SK-N-DZ (cell line): ENCODE measurements around the gene XIAP. TPM values are rescaled to one million over a fixed set of nuclear protein-coding genes. Genes with fewer than 3 reads are reported as not detected.
"Not testable (repeated sequence)": the region's sequence is repeated elsewhere in the genome, so short reads cannot be mapped to it uniquely, and the experiment has no call there.

ENCODE experiments used
- DNase-seq: peaks from one replicate; pipeline ENCODE4 v3.0.0-alpha.2; 2015; ENCODE audit warnings: low spot score
- polyA plus RNA-seq, 2 experiments: library from polyadenylated mRNA; depleted of rRNA; stranded (reverse); fragments of >200 nt; gene quantifications; 2 replicates each; pipeline ENCODE4 v1.2.3, GENCODE V29; 2014

XIAP gene
- polyA plus RNA-seq (2014; cell fraction: cytosol; rRNA removed): 8.9 and 10.3 TPM in 2 replicates
- 4.5 and 4.6 TPM in 2 replicates for polyA plus RNA-seq (2014; cell fraction: nucleus; rRNA removed)

GRCh38 chrX:123859846-123860838 lies at the start of gene XIAP:
XIAP (plus strand) TSS chrX:123860053; CDS start chrX:123885663, 25,610 bp downstream.
- peak; percentile 80 for DNase-seq

GRCh38 chrX:123814343-123814742 lies 45.5 kb upstream of the XIAP start:
- DNase-seq: no peak

GRCh38 chrX:123814934-123815394 lies 44.9 kb upstream of the XIAP start:
- DNase-seq: peak; percentile 11

- no peak for DNase-seq
Measured at GRCh38 chrX:123817288-123817894, 42.5 kb upstream of the XIAP start.

GRCh38 chrX:123818243-123818642 lies 41.6 kb upstream of the XIAP start:
- no peak for DNase-seq

DNA sequence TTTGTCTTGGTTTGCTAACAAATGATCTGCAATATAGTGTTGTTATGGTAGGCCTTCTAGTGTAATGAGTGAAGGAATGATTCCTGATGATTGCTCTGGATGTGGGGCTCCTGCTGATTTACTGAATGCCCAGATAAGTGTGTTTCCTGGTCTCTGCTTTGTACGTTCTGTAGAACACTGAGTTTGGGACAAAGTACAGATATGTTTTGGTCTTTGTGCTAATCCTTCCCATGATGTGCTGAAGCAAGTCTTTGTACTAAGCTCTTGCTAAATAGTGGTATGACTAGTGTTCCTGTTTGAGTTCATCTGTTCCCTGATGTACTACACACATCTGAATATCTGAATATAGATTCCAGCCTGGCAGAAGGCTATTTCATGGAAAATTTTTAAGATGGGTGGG lies 36.9 kb upstream of the XIAP start:
- DNase-seq: no peak

DNA sequence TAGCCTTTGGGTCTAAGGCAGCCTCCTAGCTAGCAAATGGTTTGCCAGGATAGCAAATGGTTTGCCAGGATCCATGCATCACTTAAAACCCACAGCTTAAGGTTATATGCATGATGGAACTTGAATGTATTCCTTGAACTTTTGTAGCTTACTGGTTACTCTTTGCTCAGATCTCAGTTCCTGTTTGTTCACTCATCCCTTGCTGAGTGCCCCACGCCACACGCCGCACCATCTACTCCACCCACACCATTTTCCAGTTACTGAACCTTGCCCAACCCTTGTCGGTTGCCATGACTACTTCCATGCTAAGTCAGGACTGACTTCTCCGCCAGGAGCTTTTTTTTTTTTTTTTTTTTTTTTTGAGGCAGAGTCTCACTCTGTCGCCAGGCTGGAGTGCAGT lies 29.5 kb upstream of the XIAP start:
- no peak for DNase-seq

- peak; percentile 49 for DNase-seq
Measured at GRCh38 chrX:123833387-123833786, 26.5 kb upstream of the XIAP start.

DNA sequence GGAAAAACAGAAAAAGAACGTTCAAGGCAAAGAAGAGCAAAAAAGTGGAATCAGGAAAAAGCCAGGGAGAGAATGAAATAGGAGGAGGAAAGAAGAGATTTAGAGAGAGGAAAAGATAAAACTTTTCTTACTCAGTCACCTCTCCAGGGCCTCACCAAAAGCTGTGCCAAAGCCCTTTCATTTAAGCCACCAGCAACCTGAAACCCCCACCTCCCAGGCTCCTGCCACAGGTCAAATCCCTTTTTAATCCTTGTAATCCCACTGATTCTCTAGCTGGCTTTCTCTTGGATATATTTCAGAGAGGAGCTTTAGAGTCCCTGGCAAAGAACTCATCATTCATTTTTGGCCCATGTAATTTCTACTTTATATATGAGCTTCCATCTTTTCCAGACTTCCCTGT lies 25.7 kb upstream of the XIAP start:
- no peak for DNase-seq

GRCh38 chrX:123835661-123836371 lies 24.0 kb upstream of the XIAP start:
- no peak for DNase-seq

- DNase-seq: not testable (repeated sequence)
Measured at GRCh38 chrX:123845129-123845528, 14.7 kb upstream of the XIAP start.

- no peak for DNase-seq
Measured at GRCh38 chrX:123846577-123847038, 13.2 kb upstream of the XIAP start.

DNA sequence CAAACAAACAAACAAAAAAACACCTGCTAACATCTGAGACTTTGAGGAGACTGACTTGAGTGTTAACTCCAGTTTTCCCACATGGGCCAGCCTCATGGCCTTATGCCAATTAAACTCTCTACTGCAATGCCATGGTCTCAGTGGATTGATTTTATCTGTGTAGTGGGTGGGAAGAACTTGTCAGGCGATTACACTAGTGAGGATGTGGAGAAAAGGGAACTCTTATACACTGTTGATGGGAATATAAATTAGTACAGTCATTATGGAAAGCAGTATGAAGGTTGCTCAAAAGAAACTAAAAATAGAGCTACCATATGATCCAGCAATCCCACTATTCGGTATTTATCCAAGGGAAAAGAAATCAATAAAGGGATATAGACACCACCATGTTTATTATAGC lies 12.8 kb upstream of the XIAP start:
- no peak for DNase-seq

DNA sequence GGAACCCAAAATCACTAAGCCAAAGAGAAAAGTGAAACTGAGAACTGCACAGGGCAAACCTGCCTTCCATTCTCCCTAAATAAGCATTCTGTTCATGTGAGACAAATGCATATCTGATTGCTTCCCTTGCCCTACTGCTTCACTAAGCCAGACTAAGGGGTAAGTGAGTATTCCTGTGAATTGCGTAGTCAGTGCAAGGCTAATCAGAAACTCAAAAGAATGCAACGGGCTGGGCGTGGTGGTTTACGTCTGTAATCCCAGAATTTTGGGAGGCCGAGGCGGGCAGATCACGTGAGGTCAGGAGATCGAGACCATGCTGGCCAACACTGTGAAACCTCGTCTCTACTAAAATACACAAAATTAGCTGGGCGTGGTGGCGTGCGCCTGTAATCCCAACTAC lies 10.8 kb upstream of the XIAP start:
- DNase-seq: no peak

- not testable (repeated sequence) for DNase-seq
Measured at GRCh38 chrX:123849906-123850305, 9.9 kb upstream of the XIAP start.

GRCh38 chrX:123851079-123851478 lies 8.8 kb upstream of the XIAP start:
- no peak for DNase-seq

DNA sequence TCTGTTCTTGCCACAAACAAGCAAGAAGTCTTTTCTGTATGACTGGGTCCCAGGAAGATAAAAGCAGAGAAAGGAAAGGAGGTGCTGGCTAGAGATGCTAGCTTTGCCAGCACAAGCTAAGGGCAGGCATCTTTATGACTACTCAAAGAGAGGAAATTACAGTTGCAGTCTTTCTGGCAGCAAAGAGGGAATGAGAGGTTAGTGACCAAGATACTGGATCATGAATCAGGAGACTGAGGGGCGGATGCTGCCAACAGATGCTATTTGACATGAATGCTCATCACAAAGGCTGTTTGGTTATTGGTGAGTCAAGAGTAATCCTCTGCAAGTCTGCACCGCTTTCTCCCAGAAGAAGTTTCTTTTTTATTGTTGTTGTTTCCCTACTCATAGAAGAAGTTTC lies 5.5 kb upstream of the XIAP start:
- no peak for DNase-seq

DNA sequence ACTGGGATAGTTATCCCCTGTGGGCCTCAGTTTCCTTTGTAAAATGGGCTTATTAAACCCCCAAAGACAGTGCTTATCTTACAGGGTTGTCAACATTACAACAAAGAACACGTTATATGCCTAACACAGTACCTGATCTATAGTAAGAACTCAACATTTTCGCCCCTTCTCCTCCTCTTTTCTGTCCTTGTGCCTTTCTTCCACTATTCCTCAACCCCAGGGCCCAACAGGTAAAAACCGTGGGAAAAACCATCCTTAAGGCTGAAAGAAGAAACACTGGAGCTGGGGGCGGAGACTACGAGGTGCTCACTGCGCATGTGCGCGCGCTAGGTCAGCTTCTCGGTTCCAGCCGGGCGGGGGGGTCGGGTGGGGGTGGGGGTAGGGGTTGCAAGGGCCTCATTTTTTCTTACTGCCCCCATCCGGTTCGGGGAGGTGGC lies 426 bp upstream of the XIAP start:
- no peak for DNase-seq

DNA sequence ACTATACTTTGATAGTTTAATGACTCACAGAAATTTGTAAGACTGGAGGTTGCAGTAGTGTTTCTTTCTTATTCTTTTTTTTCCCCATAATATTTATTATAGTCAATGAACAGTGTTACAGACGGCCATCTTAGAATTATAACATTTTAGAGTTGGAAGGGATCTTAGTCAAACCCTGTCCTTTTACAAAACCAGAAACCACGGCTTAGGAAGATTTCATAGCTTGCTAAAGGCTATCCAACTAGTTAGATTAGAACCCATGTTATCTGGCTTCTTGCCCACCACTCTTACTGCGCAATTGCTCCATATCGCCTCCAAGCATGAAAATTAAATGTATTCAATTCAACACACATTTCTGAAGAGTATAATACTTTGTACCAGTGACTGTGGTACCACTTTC lies 1.1 kb downstream of the XIAP start:
- DNase-seq: no peak

DNA sequence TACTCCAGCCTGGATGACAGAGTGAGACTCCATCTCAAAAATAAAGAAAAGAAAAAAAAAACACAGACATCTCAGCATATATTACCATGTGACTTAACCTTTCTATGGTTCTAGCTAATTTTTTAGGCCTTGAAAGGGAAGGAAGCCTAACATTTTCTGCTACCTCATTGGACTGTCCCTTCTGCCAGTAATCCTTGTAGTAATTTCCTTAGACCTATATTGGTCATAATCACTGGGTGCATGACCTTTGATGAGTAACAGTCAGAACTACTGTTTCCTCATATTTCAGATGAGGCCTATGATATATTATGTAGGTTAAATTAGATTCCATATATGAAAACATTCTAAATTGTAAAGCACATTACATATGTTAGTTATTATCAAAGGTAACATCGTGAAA lies 9.6 kb downstream of the XIAP start:
- no peak for DNase-seq

- no peak for DNase-seq
Measured at GRCh38 chrX:123871309-123871708, 11.5 kb downstream of the XIAP start.

GRCh38 chrX:123873956-123874355 lies 14.1 kb downstream of the XIAP start:
- no peak for DNase-seq
